Measurements from ENCODE around the gene LRGUK. TPM values are rescaled to one million over a fixed set of nuclear protein-coding genes. Genes with fewer than 3 reads are reported as not detected.

The LRGUK gene
- total and polyA plus RNA-seq, 2 donors (not counting 1 experiment from before 2014, with no cell fraction given): 0.27 to 0.49 TPM

DNA sequence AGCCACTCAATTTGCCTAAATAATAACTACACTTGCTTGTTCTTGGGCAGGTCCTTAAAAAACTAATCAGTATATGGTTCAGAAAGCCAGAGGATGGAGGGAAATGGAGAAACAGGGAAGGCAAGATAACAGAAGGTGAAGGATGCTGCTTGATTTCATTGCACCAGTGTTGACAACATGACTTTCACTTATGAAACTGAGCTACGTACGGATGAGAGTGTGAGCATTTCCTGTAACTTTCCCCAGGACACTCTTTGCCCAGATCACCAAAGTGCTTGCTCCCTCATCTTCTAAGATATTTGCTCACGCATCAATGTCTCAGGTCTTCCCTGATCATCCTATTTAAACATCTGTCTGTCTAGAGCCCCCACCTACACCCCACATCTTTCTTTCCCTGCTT lies 152.2 kb downstream of the LRGUK start:
- Histone ChIP-seq H3K27me3 (replicated peaks in 1 of 4; ENCODE audit: control extremely low read depth in 1 of 4, control insufficient read depth in 3 of 4, insufficient read depth in 4 of 4, low read length in 3 of 4) (peaks cover 0 to 7% (median 0%) of the 10 kb centered on the region in 4 experiments), H3K9me3 (ENCODE audit: control extremely low read depth in 1 of 3, control insufficient read depth in 2 of 3, insufficient read depth in 1 of 3, low read length in 2 of 3) (no peaks in the 10 kb centered on the region), H3K4me1 (ENCODE audit: control insufficient read depth in 2 of 2, insufficient read depth in 2 of 2, low read length in 2 of 2) (no peaks in the 10 kb centered on the region), H3K4me3 (ENCODE audit: control extremely low read depth in 1 of 5, extremely low read depth in 1 of 5, insufficient read depth in 1 of 5, low read depth in 2 of 5, low read length in 4 of 5) (no peak overlapping the region), H2AFZ (ENCODE audit: insufficient read depth, low read depth, low read length, poor library complexity, severe bottlenecking) (no peak overlapping the region), H4K20me1 (ENCODE audit: control insufficient read depth, insufficient read depth, low read length, poor library complexity, severe bottlenecking) (no peaks in the 10 kb centered on the region), H3K79me2 (ENCODE audit: control insufficient read depth, insufficient read depth, low read length) (no peaks in the 10 kb centered on the region), H3K4me2 (replicated peaks; ENCODE audit: low read depth, low read length, poor library complexity, severe bottlenecking) (no peak overlapping the region), H3K9ac (ENCODE audit: low read length) (no peak overlapping the region), H3K27ac (ENCODE audit: low read length in 2 of 2) (no peak overlapping the region), H3K36me3 (replicated peaks in 1 of 2; ENCODE audit: control extremely low read depth in 1 of 2, control insufficient read depth in 1 of 2, extremely low read depth in 1 of 2, insufficient read depth in 2 of 2, low read length in 1 of 2) (no peaks in the 10 kb centered on the region)
- Mint-ChIP-seq H3K27me3 (peaks cover 63% of the 10 kb centered on the region), H3K9me3 (ENCODE audit: insufficient read depth) (no peaks in the 10 kb centered on the region), H3K4me1 (no peaks in the 10 kb centered on the region), H3K27ac (no peak overlapping the region), H3K4me3 (no peak overlapping the region)
- DNase-seq: no peak
- 84% methylated on average over 3 of the region's 3 CpGs for WGBS (ENCODE audit: insufficient coverage)
- TF ChIP-seq EZH2 (IDR thresholded peaks at IDR 0.05; ENCODE audit: borderline replicate concordance, insufficient read depth, low read depth, low read length, poor library complexity, severe bottlenecking): no peak
- TF ChIP-seq, protein P1, sequence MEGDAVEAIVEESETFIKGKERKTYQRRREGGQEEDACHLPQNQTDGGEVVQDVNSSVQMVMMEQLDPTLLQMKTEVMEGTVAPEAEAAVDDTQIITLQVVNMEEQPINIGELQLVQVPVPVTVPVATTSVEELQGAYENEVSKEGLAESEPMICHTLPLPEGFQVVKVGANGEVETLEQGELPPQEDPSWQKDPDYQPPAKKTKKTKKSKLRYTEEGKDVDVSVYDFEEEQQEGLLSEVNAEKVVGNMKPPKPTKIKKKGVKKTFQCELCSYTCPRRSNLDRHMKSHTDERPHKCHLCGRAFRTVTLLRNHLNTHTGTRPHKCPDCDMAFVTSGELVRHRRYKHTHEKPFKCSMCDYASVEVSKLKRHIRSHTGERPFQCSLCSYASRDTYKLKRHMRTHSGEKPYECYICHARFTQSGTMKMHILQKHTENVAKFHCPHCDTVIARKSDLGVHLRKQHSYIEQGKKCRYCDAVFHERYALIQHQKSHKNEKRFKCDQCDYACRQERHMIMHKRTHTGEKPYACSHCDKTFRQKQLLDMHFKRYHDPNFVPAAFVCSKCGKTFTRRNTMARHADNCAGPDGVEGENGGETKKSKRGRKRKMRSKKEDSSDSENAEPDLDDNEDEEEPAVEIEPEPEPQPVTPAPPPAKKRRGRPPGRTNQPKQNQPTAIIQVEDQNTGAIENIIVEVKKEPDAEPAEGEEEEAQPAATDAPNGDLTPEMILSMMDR (IDR thresholded peaks at IDR 0.05): no peak
- intact Hi-C loops (cut with micrococcal nuclease): no loop called here
- CTCF ChIA-PET: no interaction called here
- POLR2A ChIA-PET: no interaction called here
- ATAC-seq (ENCODE audit: low read depth): no peak

DNA sequence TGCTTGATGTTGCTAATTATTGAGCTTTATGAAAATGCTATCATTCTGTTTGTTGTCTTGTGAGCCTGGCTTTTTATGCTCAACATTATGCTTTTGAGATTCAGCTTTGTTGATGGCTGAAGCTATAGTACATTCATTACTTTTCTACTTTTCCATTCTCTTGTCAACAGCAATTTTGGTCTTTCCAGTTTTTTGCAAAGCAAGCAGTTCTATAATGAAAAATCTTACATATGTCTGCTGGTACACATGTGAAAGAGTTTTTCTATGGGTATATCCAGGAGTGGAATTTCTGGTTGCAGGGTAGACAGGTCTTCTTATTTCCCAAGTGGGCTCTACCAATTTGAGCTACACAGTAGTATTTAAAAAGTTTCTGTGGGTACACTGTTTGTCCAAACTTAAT lies 152.8 kb downstream of the LRGUK start:
- no peak overlapping the region for H3K27ac Mint-ChIP-seq

More for the DNA sequence above, 152.8 kb downstream of the LRGUK start:
- no peaks in the 10 kb centered on the region for H4K20me1 ChIP-seq (ENCODE audit: control insufficient read depth, insufficient read depth, low read length, poor library complexity, severe bottlenecking)
- peaks cover 0 to 7% (median 0%) of the 10 kb centered on the region in 4 experiments for H3K27me3 ChIP-seq (replicated peaks in 1 of 4; ENCODE audit: control extremely low read depth in 1 of 4, control insufficient read depth in 3 of 4, insufficient read depth in 4 of 4, low read length in 3 of 4)
- no peak for DNase-seq
- no peaks in the 10 kb centered on the region for H3K79me2 ChIP-seq (ENCODE audit: control insufficient read depth, insufficient read depth, low read length)
- no peak overlapping the region for H3K9ac ChIP-seq (ENCODE audit: low read length)
- CTCF ChIA-PET: no interaction called here
- no peaks in the 10 kb centered on the region for H3K9me3 ChIP-seq (ENCODE audit: control extremely low read depth in 1 of 3, control insufficient read depth in 2 of 3, insufficient read depth in 1 of 3, low read length in 2 of 3)
- POLR2A ChIA-PET: no interaction called here
- Mint-ChIP-seq H3K4me1 (no peaks in the 10 kb centered on the region), H3K4me3 (no peak overlapping the region), H3K27me3 (peaks cover 62% of the 10 kb centered on the region), H3K9me3 (ENCODE audit: insufficient read depth) (no peaks in the 10 kb centered on the region)
- H3K36me3 ChIP-seq (replicated peaks in 1 of 2; ENCODE audit: control extremely low read depth in 1 of 2, control insufficient read depth in 1 of 2, extremely low read depth in 1 of 2, insufficient read depth in 2 of 2, low read length in 1 of 2): no peaks in the 10 kb centered on the region
- no peaks in the 10 kb centered on the region for H3K4me1 ChIP-seq (ENCODE audit: control insufficient read depth in 2 of 2, insufficient read depth in 2 of 2, low read length in 2 of 2)
- H3K27ac ChIP-seq (ENCODE audit: low read length in 2 of 2): no peak overlapping the region
- ATAC-seq (ENCODE audit: low read depth): no peak
- no peak overlapping the region for H3K4me3 ChIP-seq (ENCODE audit: control extremely low read depth in 1 of 5, extremely low read depth in 1 of 5, insufficient read depth in 1 of 5, low read depth in 2 of 5, low read length in 4 of 5)
- no peak overlapping the region for H3K4me2 ChIP-seq (replicated peaks; ENCODE audit: low read depth, low read length, poor library complexity, severe bottlenecking)
- intact Hi-C loops (cut with micrococcal nuclease): no loop called here
- H2AFZ ChIP-seq (ENCODE audit: insufficient read depth, low read depth, low read length, poor library complexity, severe bottlenecking): no peak overlapping the region
- TF ChIP-seq, protein P1 (IDR thresholded peaks at IDR 0.05): no peak
- no peak for TF ChIP-seq EZH2 (IDR thresholded peaks at IDR 0.05; ENCODE audit: borderline replicate concordance, insufficient read depth, low read depth, low read length, poor library complexity, severe bottlenecking)
